Choroid plexus epithelial cell (primary cell): ENCODE results near the gene RAD51B.

ENCODE experiments used
- DNase-seq: peaks from one replicate; pipeline ENCODE4 v3.0.0-alpha.2; 2010; ENCODE audit warnings: low read depth
- H3K4me3 ChIP-seq: 2 replicates; pipeline ENCODE4 v1.5.1; 2011; ENCODE audit warnings: low read depth, mild to moderate bottlenecking, control low read depth, low read length, moderate library complexity
- TF ChIP-seq, protein P1 (sequence below): conservative IDR thresholded peaks from 2 replicates; pipeline ENCODE4 v1.5.1; 2011; ENCODE audit warnings: low read depth, mild to moderate bottlenecking, control low read depth, inconsistent platforms, low read length, moderate library complexity

The RAD51B gene

DNA sequence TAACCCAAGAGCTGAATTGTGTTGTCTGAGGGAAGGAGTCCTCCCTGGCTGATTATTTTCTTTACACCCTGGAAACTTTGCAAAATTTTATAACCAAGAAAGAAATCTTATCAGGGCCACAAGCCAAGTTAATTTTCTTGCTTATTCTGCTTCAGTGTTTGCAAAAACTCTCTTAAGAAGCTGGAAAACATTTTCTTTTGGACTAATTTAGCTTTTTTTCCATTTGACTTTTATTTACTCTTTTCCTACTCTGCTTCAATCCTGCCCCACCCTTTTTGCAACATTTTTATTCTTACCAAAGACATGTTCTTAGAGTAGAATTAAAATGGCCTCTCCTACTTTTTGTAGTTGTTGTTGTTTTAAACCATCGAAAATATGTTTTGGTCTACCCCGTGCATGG, 594.5 kb downstream of the RAD51B start:
- TF ChIP-seq, protein P1, sequence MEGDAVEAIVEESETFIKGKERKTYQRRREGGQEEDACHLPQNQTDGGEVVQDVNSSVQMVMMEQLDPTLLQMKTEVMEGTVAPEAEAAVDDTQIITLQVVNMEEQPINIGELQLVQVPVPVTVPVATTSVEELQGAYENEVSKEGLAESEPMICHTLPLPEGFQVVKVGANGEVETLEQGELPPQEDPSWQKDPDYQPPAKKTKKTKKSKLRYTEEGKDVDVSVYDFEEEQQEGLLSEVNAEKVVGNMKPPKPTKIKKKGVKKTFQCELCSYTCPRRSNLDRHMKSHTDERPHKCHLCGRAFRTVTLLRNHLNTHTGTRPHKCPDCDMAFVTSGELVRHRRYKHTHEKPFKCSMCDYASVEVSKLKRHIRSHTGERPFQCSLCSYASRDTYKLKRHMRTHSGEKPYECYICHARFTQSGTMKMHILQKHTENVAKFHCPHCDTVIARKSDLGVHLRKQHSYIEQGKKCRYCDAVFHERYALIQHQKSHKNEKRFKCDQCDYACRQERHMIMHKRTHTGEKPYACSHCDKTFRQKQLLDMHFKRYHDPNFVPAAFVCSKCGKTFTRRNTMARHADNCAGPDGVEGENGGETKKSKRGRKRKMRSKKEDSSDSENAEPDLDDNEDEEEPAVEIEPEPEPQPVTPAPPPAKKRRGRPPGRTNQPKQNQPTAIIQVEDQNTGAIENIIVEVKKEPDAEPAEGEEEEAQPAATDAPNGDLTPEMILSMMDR = no peak
- DNase-seq = no peak
- H3K4me3 ChIP-seq = no peak overlapping the region

DNA sequence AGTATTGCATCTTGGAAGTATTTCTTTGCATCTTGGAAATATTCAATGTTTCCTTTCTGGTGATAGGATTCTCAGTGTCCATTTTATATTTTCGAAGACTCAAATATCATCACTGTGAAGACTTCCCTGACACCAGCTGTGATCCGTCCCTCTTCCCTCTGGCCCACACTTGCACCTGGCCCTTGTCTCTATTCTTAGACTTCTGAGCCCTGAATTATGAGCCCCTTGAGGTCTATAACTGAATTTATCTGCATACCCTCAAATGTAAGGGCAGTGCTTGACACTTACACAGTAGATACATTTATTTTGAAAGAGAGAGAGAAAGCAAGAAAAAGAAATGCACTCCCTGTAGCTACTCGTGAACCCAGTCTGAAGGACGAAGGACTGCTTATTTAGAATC, 596.6 kb downstream of the RAD51B start:
- H3K4me3 ChIP-seq = no peak overlapping the region
- TF ChIP-seq, protein P1 = no peak
- DNase-seq = no peak

DNA sequence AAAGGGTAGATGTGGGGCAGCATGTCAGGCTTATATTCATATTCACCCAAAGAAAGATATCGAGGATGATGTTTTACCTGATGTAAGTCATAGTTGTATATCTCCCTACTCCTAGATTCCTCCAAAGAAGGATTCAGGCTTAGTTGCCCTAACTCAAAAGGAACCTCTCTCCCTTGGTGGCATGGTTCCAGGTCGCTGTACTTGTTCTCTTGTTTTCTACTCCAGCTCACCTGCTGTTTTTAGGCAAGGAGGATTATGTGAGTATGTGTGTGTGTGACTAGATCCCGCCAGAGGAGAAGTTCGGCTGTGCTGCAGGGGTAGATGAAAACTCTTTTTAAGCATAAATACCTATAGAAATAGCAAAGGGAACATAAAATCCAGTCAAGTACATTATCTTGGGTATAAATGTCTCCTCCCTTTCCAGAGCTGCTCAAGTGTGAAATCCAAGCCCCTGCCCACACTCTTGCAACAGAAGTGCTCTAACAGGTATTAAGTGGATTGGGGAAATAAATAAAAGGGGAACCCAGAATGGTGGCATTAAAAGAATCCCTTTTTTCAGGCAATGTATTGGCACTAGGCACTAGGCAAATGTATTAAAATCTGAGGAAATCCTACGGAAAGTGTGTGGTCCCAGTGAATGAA, 597.6 kb downstream of the RAD51B start:
- no peak for DNase-seq
- H3K4me3 ChIP-seq = no peak overlapping the region
- TF ChIP-seq, protein P1 = no peak

DNA sequence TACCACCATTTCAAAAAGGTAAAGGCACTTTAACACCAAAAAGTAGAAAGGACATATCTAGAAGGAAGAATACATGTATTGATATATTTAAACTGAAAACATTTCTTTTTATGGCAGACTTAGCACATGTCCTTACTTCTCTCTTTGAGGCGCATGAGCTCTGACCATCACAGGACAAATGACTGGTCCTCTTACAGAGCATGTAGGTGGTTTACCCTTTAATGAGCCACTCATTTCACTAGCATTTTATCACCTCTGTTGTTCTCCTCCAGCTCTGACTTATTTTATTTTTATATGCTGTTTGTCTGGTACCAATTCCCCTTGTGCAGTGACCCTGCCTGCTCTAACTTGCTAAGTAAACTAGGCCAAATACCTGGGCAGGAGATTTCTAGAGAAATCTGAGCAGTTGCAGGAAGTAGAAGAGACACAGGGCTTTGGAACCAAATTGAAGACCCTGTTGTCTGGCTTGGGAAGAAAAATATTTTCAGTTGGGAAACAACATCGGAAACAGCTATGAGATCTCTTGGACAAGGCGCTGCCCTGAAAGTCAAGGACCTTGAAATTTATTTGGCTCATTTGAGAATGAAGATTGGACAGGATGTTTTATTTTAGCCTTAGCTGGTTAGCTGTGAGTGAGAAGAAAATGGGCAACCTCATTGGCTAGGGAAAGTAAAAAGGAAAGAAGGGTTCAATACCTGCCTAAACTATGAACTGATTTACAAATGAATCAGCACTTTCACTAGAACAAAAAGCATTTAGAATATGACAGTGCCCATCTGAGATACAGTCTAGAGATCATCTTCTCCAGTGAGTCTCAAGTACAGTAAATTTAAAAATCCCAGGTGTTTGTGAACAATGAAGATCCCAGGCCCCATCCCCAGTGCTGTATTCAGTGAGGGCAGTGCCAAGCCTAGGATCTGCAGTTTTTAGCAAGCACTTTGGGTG, 598.9 kb downstream of the RAD51B start:
- TF ChIP-seq, protein P1 = no peak
- H3K4me3 ChIP-seq = no peak overlapping the region

DNA sequence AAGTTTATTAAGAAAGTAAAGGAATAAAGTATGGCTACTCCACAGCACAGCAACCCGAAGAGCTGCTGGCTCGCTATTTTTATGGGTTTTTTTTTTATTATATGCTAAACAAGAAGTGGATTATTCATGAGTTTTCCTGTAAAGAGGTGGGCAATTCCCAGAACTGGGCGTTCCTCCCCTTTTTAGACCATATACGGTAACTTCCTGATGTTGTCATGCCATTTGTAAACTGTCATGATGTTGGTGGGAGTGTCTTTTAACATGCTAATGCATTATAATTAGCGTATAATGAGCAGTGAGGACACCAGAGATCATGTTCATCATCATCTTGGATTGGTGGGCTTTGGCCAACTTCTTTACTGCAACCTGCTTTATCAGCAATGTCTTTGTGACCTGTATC, 600.8 kb downstream of the RAD51B start:
- DNase-seq = no peak
- TF ChIP-seq, protein P1 = no peak
- no peak overlapping the region for H3K4me3 ChIP-seq

More for the DNA sequence above, 598.9 kb downstream of the RAD51B start:
- no peak for DNase-seq

DNA sequence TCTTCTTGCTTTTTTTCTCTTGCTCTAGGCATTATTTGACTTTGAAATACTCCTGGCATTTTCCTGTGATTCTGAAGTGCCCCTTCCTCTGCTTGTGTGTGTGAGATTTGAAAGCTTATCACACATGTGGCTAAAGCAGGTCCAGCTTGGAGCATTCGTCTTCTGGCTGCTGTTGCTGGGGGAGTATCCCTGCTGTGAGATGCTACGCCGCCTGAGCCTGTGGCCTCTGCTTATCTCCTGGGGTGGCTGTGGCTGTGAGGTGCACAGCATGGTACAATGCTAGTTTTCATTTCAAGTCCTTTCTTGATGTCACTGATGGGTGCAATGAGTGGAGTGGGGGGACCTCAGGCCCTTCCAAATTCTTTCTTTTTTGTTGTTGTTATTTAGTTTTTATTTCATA, 601.5 kb downstream of the RAD51B start:
- no peak overlapping the region for H3K4me3 ChIP-seq
- TF ChIP-seq, protein P1 = no peak
- DNase-seq = peak; percentile 16

DNA sequence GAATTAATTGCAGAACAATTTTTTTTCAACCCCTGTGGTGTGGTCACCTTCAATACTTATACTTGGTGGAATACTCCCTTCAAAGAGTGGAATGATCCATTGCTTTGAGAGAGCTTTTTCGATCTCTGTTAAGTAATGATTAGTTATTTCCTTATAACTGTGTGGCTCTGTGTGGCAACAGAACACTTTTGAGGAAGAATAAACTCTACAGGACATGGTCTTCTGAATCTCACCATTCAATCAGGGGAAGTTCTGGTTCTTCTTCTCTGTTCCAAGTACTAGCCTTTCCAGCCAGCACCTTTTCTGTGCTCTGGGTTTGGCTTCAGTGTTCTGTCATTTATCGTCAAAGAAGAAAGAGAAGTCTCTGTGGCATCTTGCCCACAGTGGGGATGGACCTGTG, 604.1 kb downstream of the RAD51B start:
- no peak for DNase-seq
- no peak overlapping the region for H3K4me3 ChIP-seq
- TF ChIP-seq, protein P1 = no peak
